HG03378 (cell line): ENCODE measurements around the gene AMD1.

Source experiments
- ATAC-seq: cut with Tn5 transposase; IDR thresholded peaks from one replicate; pipeline ENCODE4 v1.9.1; 2021; ENCODE audit warnings: mild to moderate bottlenecking, moderate library complexity; ENCODE audit not compliant: unreplicated experiment

AMD1 gene

GRCh38 chr6:110934381-110934898 lies 59.9 kb downstream of the AMD1 start:
- no peak for ATAC-seq

- no peak for ATAC-seq
Measured at GRCh38 chr6:110935171-110935570, 60.6 kb downstream of the AMD1 start.

- no peak for ATAC-seq
Measured at GRCh38 chr6:110938171-110938570, 63.6 kb downstream of the AMD1 start.

GRCh38 chr6:110939429-110940200 lies 65.0 kb downstream of the AMD1 start:
- no peak for ATAC-seq

GRCh38 chr6:110944681-110945151 lies 70.1 kb downstream of the AMD1 start:
- peak; percentile 100 for ATAC-seq
